Lower leg skin (tissue), 4 donors: ENCODE data around the gene ZNF407. TPM values are rescaled to one million over a fixed set of nuclear protein-coding genes. Genes with fewer than 3 reads are reported as not detected.

Source experiments
- DNase-seq, 2 donors: peaks; one replicate each; pipeline ENCODE4 v3.0.0-alpha.2; 2019; ENCODE audit warnings: low spot score in 2 of 2
- H3K4me3 ChIP-seq: fragments of 200-600 bp; sonication (generic); 2 replicates; pipeline ENCODE4 v1.5.1; 2017; ENCODE audit warnings: mild to moderate bottlenecking, low read depth; ENCODE audit not compliant: poor library complexity, severe bottlenecking
- POLR2A ChIP-seq, 2 donors: fragments of 450-650 bp; IDR thresholded peaks; one replicate each; pipeline ENCODE4 v1.6.1; 2016 to 2017; ENCODE audit warnings: antibody characterized with exemption in 2 of 2, mild to moderate bottlenecking in 1 of 2, moderate library complexity in 1 of 2
- WGBS, 2 donors: methylation state at CpG; one replicate each; pipeline ENCODE4 v1.1.5; 2018; 5-methylcytosine and 5-hydroxymethylcytosine counted together
- intact Hi-C: fragments of 100-400 bp; cut with DNase I; formaldehyde crosslinking; loops from one replicate; pipeline ENCODE4 v1.15.0; 2023; ENCODE audit warnings: low total_unique reads
- total RNA-seq, 4 donors: library from RNA; depleted of rRNA; stranded (reverse); fragments of >200 nt; gene quantifications; one replicate each; pipeline ENCODE4 v1.1.0, GENCODE V29; 2016
- TF ChIP-seq, protein P1 (sequence below), 3 donors: fragments of 450-650 bp; IDR thresholded peaks; one replicate each; pipeline ENCODE4 v1.5.1; 2016; ENCODE audit warnings: antibody characterized with exemption in 3 of 3, mild to moderate bottlenecking in 3 of 3, moderate library complexity in 2 of 3

ZNF407 gene
- total RNA-seq, 4 donors from 2014 or later, result 7.0 to 13.9 (median 10.9) TPM

DNA sequence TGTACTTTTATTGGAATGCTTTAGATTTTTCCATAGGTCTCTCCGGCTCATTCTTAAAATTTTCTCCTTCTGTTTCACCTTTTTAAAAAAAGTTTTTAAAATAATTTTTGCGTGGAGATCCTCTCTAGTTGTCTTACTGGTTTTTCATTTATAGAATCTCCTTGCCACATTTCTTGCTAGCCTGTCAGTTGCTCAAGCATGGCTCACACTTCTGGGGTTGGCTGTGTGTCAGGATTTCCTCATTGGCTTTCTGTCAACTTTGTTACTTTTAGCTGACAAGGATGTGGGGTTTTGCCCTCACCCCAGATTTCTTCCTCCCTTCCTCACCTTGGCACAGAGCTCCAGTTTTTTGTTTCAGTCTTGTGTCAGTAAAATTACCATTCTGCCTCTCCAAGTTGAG lies 124.6 kb downstream of the ZNF407 start:
- H3K4me3 ChIP-seq, result no peak overlapping the region
- intact Hi-C loops, result no loop called here
- 58 to 62% methylated on average over 2 of the region's 2 CpGs for WGBS, 2 donors
- TF ChIP-seq, protein P1, sequence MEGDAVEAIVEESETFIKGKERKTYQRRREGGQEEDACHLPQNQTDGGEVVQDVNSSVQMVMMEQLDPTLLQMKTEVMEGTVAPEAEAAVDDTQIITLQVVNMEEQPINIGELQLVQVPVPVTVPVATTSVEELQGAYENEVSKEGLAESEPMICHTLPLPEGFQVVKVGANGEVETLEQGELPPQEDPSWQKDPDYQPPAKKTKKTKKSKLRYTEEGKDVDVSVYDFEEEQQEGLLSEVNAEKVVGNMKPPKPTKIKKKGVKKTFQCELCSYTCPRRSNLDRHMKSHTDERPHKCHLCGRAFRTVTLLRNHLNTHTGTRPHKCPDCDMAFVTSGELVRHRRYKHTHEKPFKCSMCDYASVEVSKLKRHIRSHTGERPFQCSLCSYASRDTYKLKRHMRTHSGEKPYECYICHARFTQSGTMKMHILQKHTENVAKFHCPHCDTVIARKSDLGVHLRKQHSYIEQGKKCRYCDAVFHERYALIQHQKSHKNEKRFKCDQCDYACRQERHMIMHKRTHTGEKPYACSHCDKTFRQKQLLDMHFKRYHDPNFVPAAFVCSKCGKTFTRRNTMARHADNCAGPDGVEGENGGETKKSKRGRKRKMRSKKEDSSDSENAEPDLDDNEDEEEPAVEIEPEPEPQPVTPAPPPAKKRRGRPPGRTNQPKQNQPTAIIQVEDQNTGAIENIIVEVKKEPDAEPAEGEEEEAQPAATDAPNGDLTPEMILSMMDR (IDR thresholded peaks at IDR 0.05), result no peak
- no peak for TF ChIP-seq POLR2A (IDR thresholded peaks at IDR 0.05)
- DNase-seq, result no peak

DNA sequence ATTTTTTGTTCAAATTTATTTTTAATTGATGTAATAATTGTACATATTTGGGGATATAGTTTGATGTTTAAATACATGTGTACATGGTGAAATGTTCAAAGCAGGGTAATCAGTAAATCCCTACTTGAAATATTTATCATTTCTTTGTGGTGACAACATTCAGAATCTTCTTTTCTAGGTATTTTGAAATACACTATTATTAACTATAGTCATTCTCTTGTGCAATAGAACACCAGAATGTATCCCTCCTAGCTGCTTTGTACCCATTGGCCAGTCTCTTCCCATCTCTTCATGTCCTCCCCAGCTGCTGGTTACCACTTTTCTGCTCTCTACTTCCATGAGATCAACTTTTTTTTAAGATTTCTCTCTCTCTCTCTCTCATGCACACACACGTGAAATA lies 126.5 kb downstream of the ZNF407 start:
- 84 to 88% methylated on average over 1 of the region's 1 CpG for WGBS, 2 donors
- intact Hi-C loops, result no loop called here
- TF ChIP-seq, protein P1 (IDR thresholded peaks at IDR 0.05), result no peak
- TF ChIP-seq POLR2A (IDR thresholded peaks at IDR 0.05), result no peak
- no peak for DNase-seq
- no peak overlapping the region for H3K4me3 ChIP-seq

DNA sequence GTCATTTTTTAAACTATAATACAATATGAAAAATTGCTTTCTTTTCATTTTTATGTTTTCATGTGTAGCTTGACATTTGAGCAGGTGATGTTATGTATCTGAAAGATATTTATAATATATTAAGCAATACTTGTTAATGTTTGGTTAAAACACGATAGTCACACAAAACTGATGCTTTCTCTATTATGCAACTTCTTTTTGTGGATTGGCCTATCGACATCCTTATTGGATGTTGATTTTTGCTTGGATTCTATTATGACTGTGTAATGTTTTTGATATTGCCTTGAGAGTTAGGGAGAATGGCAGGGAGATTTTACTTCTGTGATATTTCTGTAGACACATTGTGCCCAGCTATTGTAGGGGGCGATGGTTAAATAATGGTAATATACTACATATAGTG lies 128.0 kb downstream of the ZNF407 start:
- DNase-seq, result no peak
- H3K4me3 ChIP-seq, result no peak overlapping the region
- TF ChIP-seq, protein P1 (IDR thresholded peaks at IDR 0.05), result no peak
- no peak for TF ChIP-seq POLR2A (IDR thresholded peaks at IDR 0.05)
- intact Hi-C loops, result no loop called here
- WGBS, 2 donors, result 96 to 99% methylated on average over 3 of the region's 3 CpGs

DNA sequence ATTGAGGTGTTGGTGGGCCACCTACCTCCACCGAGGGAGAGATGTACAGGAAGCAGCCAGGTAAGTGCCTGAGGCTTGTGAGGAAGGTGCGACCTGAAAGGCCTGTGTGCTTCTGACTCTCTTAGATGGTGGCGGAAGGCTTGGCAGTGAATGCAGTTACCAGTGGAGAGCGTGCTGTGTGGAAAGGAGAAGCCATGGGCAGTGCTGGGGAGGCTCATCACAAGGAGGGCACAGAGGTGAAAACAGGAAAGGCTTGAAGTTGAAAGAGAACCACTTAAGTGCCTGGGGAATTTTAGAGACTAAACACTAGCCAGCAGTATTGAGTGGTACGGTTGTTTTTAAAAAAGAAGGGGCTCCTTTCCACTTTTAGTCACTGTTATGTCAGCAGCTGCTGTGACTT lies 130.9 kb downstream of the ZNF407 start:
- TF ChIP-seq, protein P1 (IDR thresholded peaks at IDR 0.05), result no peak
- TF ChIP-seq POLR2A (IDR thresholded peaks at IDR 0.05), result no peak
- intact Hi-C loops, result no loop called here
- H3K4me3 ChIP-seq, result no peak overlapping the region
- WGBS, 2 donors, result 89% methylated on average over 5 of the region's 5 CpGs
- no peak for DNase-seq

DNA sequence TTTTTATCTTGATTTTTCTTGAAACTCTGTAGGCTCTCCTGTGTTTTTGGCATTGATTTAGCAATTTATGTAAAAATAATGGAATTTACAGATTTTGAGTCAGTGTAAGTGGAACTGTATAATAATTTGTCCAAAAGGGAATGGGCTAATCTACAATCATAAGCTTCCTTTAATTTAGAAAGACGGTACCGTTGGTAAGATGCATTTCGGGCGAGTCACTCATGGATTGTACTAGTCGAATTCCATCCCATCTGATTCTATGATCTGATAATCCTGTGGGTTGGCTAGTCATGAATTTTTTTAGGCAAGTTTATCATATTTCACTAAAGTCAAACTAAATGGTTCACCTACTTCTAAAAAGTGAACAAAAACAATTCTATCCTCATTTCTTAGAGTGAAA lies 133.4 kb downstream of the ZNF407 start:
- no peak overlapping the region for H3K4me3 ChIP-seq
- WGBS, 2 donors, result 92 to 95% methylated on average over 5 of the region's 5 CpGs
- intact Hi-C loops, result no loop called here
- TF ChIP-seq, protein P1 (IDR thresholded peaks at IDR 0.05), result no peak
- no peak for TF ChIP-seq POLR2A (IDR thresholded peaks at IDR 0.05)
- no peak for DNase-seq

DNA sequence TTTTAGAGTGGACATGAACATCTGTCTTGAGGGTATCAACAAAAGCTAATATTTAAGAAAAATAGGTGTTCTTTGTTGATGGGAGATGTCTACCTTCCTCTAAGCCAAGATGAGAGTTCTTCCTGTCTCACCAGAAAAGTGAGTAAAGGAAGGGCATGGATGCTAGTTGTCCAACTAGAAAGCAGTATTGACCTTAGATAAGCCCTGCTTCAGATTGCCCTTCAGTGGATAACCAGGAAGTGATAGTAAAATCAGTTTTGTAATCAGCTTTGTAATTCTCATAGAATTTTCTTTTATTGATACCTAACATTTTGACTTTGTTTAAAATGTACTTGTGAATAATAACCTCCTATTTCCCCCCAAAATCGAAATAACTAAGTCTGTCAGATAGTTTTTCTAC lies 134.7 kb downstream of the ZNF407 start:
- WGBS, 2 donors, result 94 to 98% methylated on average over 1 of the region's 1 CpG
- TF ChIP-seq, protein P1 (IDR thresholded peaks at IDR 0.05), result no peak
- no peak for TF ChIP-seq POLR2A (IDR thresholded peaks at IDR 0.05)
- DNase-seq, result no peak
- intact Hi-C loops, result no loop called here
- no peak overlapping the region for H3K4me3 ChIP-seq
